ENCODE data around the gene CLTRN. TPM values are rescaled to one million over a fixed set of nuclear protein-coding genes. Genes with fewer than 3 reads are reported as not detected.

Gene CLTRN
- total and polyA plus RNA-seq, 2 of the 13 experiments (the other 11 are each of a cell fraction or from before 2014, with no cell fraction given), result 0.37 to 0.53 TPM

- Histone ChIP-seq H3K79me2 (ENCODE audit: insufficient read depth, low read length) (no peaks in the 10 kb centered on the region), H2AFZ (ENCODE audit: low read length) (no peak overlapping the region), H4K20me1 (ENCODE audit: insufficient read depth, low read length) (no peaks in the 10 kb centered on the region), H3K27ac (ENCODE audit: extremely low read length, insufficient read depth, low read length) (no peak overlapping the region), H3K4me3 (replicated peaks in 1 of 3; ENCODE audit: insufficient read depth in 1 of 3, low read depth in 2 of 3, low read length in 3 of 3) (no peak overlapping the region), H3K9ac (ENCODE audit: insufficient read depth, low read depth, low read length) (no peak overlapping the region), H3K4me1 (ENCODE audit: insufficient read depth, low read length) (peaks cover 43% of the 10 kb centered on the region), H3K9me3 (ENCODE audit: low read length) (no peaks in the 10 kb centered on the region), H3K36me3 (replicated peaks in 1 of 2; ENCODE audit: control insufficient read depth in 1 of 2, insufficient read depth in 2 of 2, low read length in 2 of 2) (no peaks in the 10 kb centered on the region), H3K4me2 (ENCODE audit: low read depth, low read length) (no peak overlapping the region), H3K27me3 (ENCODE audit: control insufficient read depth in 1 of 2, insufficient read depth in 2 of 2, low read length in 2 of 2) (no peaks in the 10 kb centered on the region)
- ChIA-PET POLR2A (no interaction called here), CTCF (ENCODE audit: low intra/inter-chr PET ratio, low total read pairs) (no interaction called here)
- intact Hi-C loops (cut with micrococcal nuclease; ENCODE audit: unreplicated experiment) (no loop called here), in situ Hi-C loops (cut with HindIII; ENCODE audit: extremely low pct_ligation_motif_present, low pct_unique_long_range_greater_than_20kb) (no loop called here)
- 83% methylated on average over 5 of the region's 5 CpGs for WGBS (ENCODE audit: low lambda C conversion rate)
- BruUV-seq (replicated peaks), result no TSS peak
- FAIRE-seq (no peak), DNase-seq (ENCODE audit: low spot score) (no peak), ATAC-seq (no peak)
- no peak for TF ChIP-seq ZHX2 (IDR thresholded peaks at IDR 0.05; ENCODE audit: low read depth)
- TF ChIP-seq ZHX2 (CRISPR knock-in tag; IDR thresholded peaks at IDR 0.05; ENCODE audit: borderline replicate concordance), result no peak
- no peak for TF ChIP-seq PHF21A (CRISPR knock-in tag; IDR thresholded peaks at IDR 0.05)
- TF ChIP-seq MTA3 (CRISPR knock-in tag; IDR thresholded peaks at IDR 0.05), result no peak
- TF ChIP-seq HDAC1 (CRISPR knock-in tag; IDR thresholded peaks at IDR 0.05), result no peak
- TF ChIP-seq, protein P1, sequence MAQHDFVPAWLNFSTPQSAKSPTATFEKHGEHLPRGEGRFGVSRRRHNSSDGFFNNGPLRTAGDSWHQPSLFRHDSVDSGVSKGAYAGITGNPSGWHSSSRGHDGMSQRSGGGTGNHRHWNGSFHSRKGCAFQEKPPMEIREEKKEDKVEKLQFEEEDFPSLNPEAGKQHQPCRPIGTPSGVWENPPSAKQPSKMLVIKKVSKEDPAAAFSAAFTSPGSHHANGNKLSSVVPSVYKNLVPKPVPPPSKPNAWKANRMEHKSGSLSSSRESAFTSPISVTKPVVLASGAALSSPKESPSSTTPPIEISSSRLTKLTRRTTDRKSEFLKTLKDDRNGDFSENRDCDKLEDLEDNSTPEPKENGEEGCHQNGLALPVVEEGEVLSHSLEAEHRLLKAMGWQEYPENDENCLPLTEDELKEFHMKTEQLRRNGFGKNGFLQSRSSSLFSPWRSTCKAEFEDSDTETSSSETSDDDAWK (CRISPR knock-in tag; IDR thresholded peaks at IDR 0.05), result no peak
- TF ChIP-seq ZBTB8A (CRISPR knock-in tag; IDR thresholded peaks at IDR 0.05; ENCODE audit: borderline replicate concordance, low read depth), result no peak
- no peak for TF ChIP-seq MED13 (CRISPR knock-in tag; IDR thresholded peaks at IDR 0.05)
- no peak for TF ChIP-seq CSRNP2 (CRISPR knock-in tag; conservative IDR thresholded peaks at IDR 0.05; ENCODE audit: low read depth)
- TF ChIP-seq TBX2 (CRISPR knock-in tag; IDR thresholded peaks at IDR 0.05; ENCODE audit: borderline replicate concordance), result no peak
- TF ChIP-seq, protein P2, sequence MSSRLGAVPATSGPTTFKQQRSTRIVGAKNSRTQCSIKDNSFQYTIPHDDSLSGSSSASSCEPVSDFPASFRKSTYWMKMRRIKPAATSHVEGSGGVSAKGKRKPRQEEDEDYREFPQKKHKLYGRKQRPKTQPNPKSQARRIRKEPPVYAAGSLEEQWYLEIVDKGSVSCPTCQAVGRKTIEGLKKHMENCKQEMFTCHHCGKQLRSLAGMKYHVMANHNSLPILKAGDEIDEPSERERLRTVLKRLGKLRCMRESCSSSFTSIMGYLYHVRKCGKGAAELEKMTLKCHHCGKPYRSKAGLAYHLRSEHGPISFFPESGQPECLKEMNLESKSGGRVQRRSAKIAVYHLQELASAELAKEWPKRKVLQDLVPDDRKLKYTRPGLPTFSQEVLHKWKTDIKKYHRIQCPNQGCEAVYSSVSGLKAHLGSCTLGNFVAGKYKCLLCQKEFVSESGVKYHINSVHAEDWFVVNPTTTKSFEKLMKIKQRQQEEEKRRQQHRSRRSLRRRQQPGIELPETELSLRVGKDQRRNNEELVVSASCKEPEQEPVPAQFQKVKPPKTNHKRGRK (CRISPR knock-in tag; IDR thresholded peaks at IDR 0.05), result no peak
- TF ChIP-seq, protein P3, sequence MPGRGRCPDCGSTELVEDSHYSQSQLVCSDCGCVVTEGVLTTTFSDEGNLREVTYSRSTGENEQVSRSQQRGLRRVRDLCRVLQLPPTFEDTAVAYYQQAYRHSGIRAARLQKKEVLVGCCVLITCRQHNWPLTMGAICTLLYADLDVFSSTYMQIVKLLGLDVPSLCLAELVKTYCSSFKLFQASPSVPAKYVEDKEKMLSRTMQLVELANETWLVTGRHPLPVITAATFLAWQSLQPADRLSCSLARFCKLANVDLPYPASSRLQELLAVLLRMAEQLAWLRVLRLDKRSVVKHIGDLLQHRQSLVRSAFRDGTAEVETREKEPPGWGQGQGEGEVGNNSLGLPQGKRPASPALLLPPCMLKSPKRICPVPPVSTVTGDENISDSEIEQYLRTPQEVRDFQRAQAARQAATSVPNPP (CRISPR knock-in tag; IDR thresholded peaks at IDR 0.05), result no peak
- no peak for TF ChIP-seq ZNF251 (CRISPR knock-in tag; IDR thresholded peaks at IDR 0.05)
These were observed 57.5 kb downstream of the CLTRN start for GRCh38 chrX:15607067-15607466.

Measured in HepG2 (cell line).